ENCODE measurements around the gene MED29.
A peak's percentile ranks its signal among the peaks of the same experiment; 100 is the strongest.

GRCh38 chr19:39398297-39398864 is 7.2 kb downstream of the MED29 start:
- no peak for TF ChIP-seq CTCF (IDR thresholded peaks at IDR 0.05 in 2 of 3, conservative IDR thresholded peaks at IDR 0.05 in 1 of 3; ENCODE audit: borderline replicate concordance in 1 of 3, insufficient read depth in 1 of 3, low read depth in 2 of 3, low read length in 2 of 3)
- no peak for TF ChIP-seq POLR2A (IDR thresholded peaks at IDR 0.05; ENCODE audit: borderline replicate concordance, extremely low read depth, insufficient read depth, insufficient read length)
- no peak for TF ChIP-seq EZH2phosphoT487 (IDR thresholded peaks at IDR 0.05; ENCODE audit: borderline replicate concordance)
- no peak for TF ChIP-seq RAD21 (IDR thresholded peaks at IDR 0.05; ENCODE audit: low read depth)
- peak; percentile 38 for TF ChIP-seq POLR2AphosphoS5 (IDR thresholded peaks at IDR 0.05; ENCODE audit: low read depth, low read length)
- TF ChIP-seq EZH2 (IDR thresholded peaks at IDR 0.05), result no peak
